Sigmoid colon (tissue), 4 donors: Measurements from ENCODE around the gene PIGZ.

Experiments used
- CTCF ChIP-seq, 4 experiments: fragments of 450-650 bp in 3 of 4; fragments of 200-600 bp in 1 of 4; IDR thresholded peaks; one replicate each; pipeline ENCODE4 v1.5.1; 2016 to 2019; ENCODE audit warnings: antibody characterized with exemption in 4 of 4, mild to moderate bottlenecking in 3 of 4, moderate library complexity in 2 of 4
- EP300 ChIP-seq, 4 donors: sonication (generic); formaldehyde crosslinking; IDR thresholded peaks; one replicate each; pipeline ENCODE4 v1.6.1; 2017; ENCODE audit warnings: antibody characterized with exemption in 4 of 4
- POLR2A ChIP-seq, 2 donors: fragments of 450-650 bp; IDR thresholded peaks; one replicate each; pipeline ENCODE4 v1.6.1; 2016; ENCODE audit warnings: antibody characterized with exemption in 2 of 2, mild to moderate bottlenecking in 2 of 2, moderate library complexity in 2 of 2
- POLR2AphosphoS5 ChIP-seq, 4 donors: sonication (generic); formaldehyde crosslinking; IDR thresholded peaks; one replicate each; pipeline ENCODE4 v1.6.1; 2017; ENCODE audit warnings: antibody characterized with exemption in 4 of 4

- TF ChIP-seq CTCF (IDR thresholded peaks at IDR 0.05) = no peak
- no peak for TF ChIP-seq POLR2A (IDR thresholded peaks at IDR 0.05)
- no peak for TF ChIP-seq POLR2AphosphoS5 (IDR thresholded peaks at IDR 0.05)
- TF ChIP-seq EP300 (IDR thresholded peaks at IDR 0.05) = no peak
These were observed 5.0 kb downstream of the PIGZ start for GRCh38 chr3:196963631-196963953.
